A549 treated with AZD9567 at 1 μM for 4 hours (cell line): ENCODE results near the gene DPY30. TPM values are rescaled to one million over a fixed set of nuclear protein-coding genes. Genes with fewer than 3 reads are reported as not detected.

Experiments used
- total RNA-seq: library from RNA; stranded (reverse); fragments of 200-300 nt; extraction: Qiagen RNA extraction; gene quantifications from 5 replicates; pipeline ENCODE4 v1.2.3, GENCODE V29; 2022; ENCODE audit not compliant: insufficient read depth

Gene DPY30
- total RNA-seq = 112 to 130 TPM (median 120 TPM) in 5 replicates

GRCh38 chr2:32039447-32040219, at the start of gene DPY30:
Gene DPY30 (minus strand): TSS chr2:32039805. CDS start chr2:32039456, 349 bp downstream.

DNA sequence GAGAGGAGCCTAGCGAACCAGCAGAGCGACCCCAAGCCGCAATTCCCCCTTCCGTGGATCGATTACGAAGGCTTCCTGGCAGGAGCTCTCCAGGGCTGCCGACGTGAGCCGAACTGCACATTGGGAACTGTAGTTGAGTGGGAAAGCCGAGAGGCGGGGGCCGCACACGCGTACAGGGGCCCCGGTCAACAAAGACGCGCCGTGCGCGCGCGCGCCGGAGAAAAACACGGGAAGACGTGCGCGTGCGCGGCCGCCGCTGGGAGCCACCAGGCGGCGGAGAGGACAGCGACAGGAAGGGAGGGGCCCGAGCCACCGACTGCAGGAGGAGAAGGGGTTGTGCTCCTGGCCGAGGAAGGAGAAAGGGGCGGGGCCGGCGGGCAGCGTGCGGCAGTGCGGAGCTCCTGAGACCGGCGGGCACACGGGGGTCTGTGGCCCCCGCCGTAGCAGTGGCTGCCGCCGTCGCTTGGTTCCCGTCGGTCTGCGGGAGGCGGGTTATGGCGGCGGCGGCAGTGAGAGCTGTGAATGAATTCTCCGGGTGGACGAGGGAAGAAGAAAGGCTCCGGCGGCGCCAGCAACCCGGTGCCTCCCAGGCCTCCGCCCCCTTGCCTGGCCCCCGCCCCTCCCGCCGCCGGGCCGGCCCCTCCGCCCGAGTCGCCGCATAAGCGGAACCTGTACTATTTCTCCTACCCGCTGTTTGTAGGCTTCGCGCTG, 23.9 kb upstream of the DPY30 start, which contains the start of gene SPAST:
SPAST (plus strand) TSS at position 247 of the 711 bp plus-strand sequence; CDS start at position 523, 276 bp downstream.

DNA sequence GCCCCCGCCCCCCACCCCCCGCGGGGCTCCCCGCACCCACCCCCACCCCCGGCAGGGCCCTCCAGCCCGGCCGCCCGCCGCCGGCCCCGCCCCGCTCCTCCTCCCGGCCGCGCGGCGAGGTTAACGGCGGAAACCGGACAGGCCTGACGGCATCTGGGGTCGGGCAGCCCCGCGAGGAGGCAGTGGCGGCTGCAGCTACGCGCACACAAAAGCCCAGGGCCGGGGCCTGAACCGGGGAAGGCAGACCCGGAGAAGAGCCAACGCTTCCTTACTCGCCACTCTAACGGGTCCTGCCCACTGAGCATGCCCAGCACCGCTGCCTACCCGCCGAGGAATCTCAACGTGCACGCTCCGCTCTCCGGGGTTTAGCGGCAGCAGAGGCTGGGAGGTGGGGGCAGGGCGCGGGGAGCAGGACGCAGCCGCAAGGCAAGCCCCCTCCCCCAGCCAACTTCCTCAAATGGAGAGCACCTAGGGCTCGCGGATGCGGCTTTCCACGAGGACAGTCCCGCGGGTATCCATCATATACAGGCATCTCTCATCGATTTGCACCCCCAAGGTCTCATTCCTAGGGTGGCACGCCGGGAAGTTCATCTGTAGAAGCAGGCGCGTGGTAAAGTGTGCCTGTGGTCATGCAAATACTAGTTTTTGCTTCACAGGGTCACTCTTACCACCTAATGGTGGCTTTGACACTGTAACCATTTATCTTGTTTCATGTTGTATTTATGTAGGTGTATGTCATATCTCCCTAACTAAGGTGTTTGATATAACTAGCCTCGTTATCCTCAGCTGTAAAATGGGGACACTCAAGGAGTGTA, 28.7 kb downstream of the DPY30 start, which contains the start of gene MEMO1:
MEMO1 (minus strand) TSS at position 339 of the 815 bp plus-strand sequence. CDS start 761 bp downstream, outside the sequence.

Other genes with a start within 250 kb of the DPY30 start
- 76.6 to 116 TPM (median 78.9 TPM) in 5 replicates for gene MEMO1, start 28.8 kb downstream of the DPY30 start, total RNA-seq
- gene SPAST, start 23.8 kb upstream of the DPY30 start, total RNA-seq = 10.8 to 18.0 TPM (median 14.9 TPM) in 5 replicates
- 15.4 to 21.0 TPM (median 17.8 TPM) in 5 replicates for gene SLC30A6, start 126.1 kb upstream of the DPY30 start, total RNA-seq
- gene NLRC4, start 225.1 kb upstream of the DPY30 start, total RNA-seq = 0.02 to 0.04 TPM (median 0.02 TPM) in 4 of 5 replicates, not detected in the other
- gene YIPF4, start 238.1 kb upstream of the DPY30 start, total RNA-seq = 45.7 to 54.8 TPM (median 50.1 TPM) in 5 replicates